CD4-positive, alpha-beta memory T cell (primary cell): ENCODE data around the gene RGS19. TPM values are rescaled to one million over a fixed set of nuclear protein-coding genes. Genes with fewer than 3 reads are reported as not detected.

Experiments used
- CTCF ChIA-PET: fragments of 350-600 bp; sonication (Branson Sonifier 250); formaldehyde crosslinking; loops from one replicate; lab custom pipeline; 2021; ENCODE audit warnings: inconsistent platforms; ENCODE audit not compliant: partially characterized antibody; lab: Charles Lee
- POLR2A ChIA-PET: fragments of 350-600 bp; sonication (Branson Sonifier 250); formaldehyde crosslinking; loops from one replicate; lab custom pipeline; 2021; ENCODE audit not compliant: partially characterized antibody; lab: Charles Lee
- DNase-seq, 5 donors: peaks; one replicate each; pipeline versions ENCODE4 v3.0.0 to v3.0.0-alpha.2; 2020 to 2022; ENCODE audit warnings: mixed read lengths in 1 of 5
- H3K27ac ChIP-seq: one replicate; pipeline ENCODE4 v1.7.0; 2013; ENCODE audit warnings: low read depth, low read length
- H3K27me3 ChIP-seq: 2 replicates; pipeline ENCODE4 v1.7.0; 2013; ENCODE audit warnings: mild to moderate bottlenecking, low read length, moderate library complexity; ENCODE audit not compliant: insufficient read depth
- H3K36me3 ChIP-seq: 2 replicates; pipeline ENCODE4 v1.7.0; 2013; ENCODE audit warnings: mild to moderate bottlenecking, low read length, moderate library complexity; ENCODE audit not compliant: insufficient read depth
- H3K4me1 ChIP-seq: 2 replicates; pipeline ENCODE4 v1.7.0; 2013; ENCODE audit warnings: mild to moderate bottlenecking, low read length, moderate library complexity; ENCODE audit not compliant: insufficient read depth
- H3K4me3 ChIP-seq, 2 donors: one replicate each; pipeline ENCODE4 v1.7.0; 2013; ENCODE audit warnings: low read length in 2 of 2, mild to moderate bottlenecking in 1 of 2
- H3K9me3 ChIP-seq, 2 donors: one replicate each; pipeline ENCODE4 v1.7.0; 2013; ENCODE audit warnings: low read length in 2 of 2, control low read depth in 1 of 2; ENCODE audit not compliant: control insufficient read depth in 1 of 2
- H3K27ac Mint-ChIP-seq, 7 donors: one replicate each; pipeline ENCODE4 v1.8.0; 2020 to 2021; ENCODE audit warnings: mixed read lengths in 7 of 7, mild to moderate bottlenecking in 6 of 7, inconsistent platforms in 3 of 7, moderate library complexity in 3 of 7
- H3K27me3 Mint-ChIP-seq, 2 donors: one replicate each; pipeline ENCODE4 v1.8.0; 2020 to 2021; ENCODE audit warnings: mixed read lengths in 2 of 2
- H3K36me3 Mint-ChIP-seq, 2 donors: one replicate each; pipeline ENCODE4 v1.8.0; 2020 to 2021; ENCODE audit warnings: mixed read lengths in 2 of 2, inconsistent platforms in 1 of 2, mild to moderate bottlenecking in 1 of 2
- H3K4me1 Mint-ChIP-seq, 4 donors: one replicate each; pipeline ENCODE4 v1.8.0; 2020 to 2021; ENCODE audit warnings: mixed read lengths in 4 of 4, mild to moderate bottlenecking in 1 of 4
- H3K4me3 Mint-ChIP-seq, 8 donors: one replicate each; pipeline ENCODE4 v1.8.0; 2020 to 2021; ENCODE audit warnings: mixed read lengths in 8 of 8, mild to moderate bottlenecking in 7 of 8, moderate library complexity in 6 of 8, inconsistent platforms in 3 of 8
- H3K9me3 Mint-ChIP-seq, 8 donors: one replicate each; pipeline ENCODE4 v1.8.0; 2020 to 2021; ENCODE audit warnings: mixed read lengths in 8 of 8, mild to moderate bottlenecking in 5 of 8, inconsistent platforms in 3 of 8, moderate library complexity in 1 of 8
- intact Hi-C: fragments of 100-400 bp; cut with micrococcal nuclease; formaldehyde crosslinking; loops from one replicate; pipeline ENCODE4 v1.15.1; 2023
- polyA plus RNA-seq, 2 donors: library from polyadenylated mRNA; unstranded; fragments of 300-500 nt; fragmentation: Illumina TruSeq; gene quantifications; one replicate each; pipeline ENCODE4 v1.2.3, GENCODE V29; 2021
- total RNA-seq, 2 experiments: library from RNA; stranded (reverse); gene quantifications; one replicate each; pipeline ENCODE4 v1.2.3, GENCODE V29; 2021

The RGS19 gene
- total and polyA plus RNA-seq, 4 experiments from 2014 or later: 35.0 to 116 (median 74.0) TPM

DNA sequence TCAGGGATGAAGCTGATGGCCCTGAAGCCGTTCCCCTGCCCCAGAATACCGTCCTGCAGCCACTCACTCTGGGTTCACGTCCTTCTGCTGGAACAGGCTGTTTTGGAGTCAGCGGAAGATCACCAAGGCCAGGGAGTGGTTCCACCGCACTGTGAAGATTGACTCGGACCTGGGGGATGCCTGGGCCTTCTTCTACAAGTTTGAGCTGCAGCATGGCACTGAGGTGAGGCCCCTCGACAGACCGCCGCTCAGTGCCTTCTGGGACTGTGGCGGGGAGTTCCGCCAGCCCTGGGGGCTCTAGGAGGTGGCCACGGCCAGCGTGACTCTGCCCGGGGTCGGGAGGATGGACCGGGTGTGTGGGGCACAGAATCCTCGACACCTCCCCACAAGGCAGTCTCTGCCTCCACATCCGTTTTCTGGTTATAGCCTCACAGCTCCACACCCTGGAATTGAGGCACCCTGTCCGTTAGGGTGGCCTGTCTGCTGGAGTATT is 47.5 kb downstream of the RGS19 start:
- H3K9me3 Mint-ChIP-seq: no peaks in the 10 kb centered on the region
- ChIA-PET CTCF (no interaction called here), POLR2A (no interaction called here)
- no peak overlapping the region for H3K27ac ChIP-seq
- peaks cover 49% of the 10 kb centered on the region for H3K36me3 ChIP-seq
- H3K9me3 ChIP-seq: no peaks in the 10 kb centered on the region
- intact Hi-C loops: no loop called here
- H3K4me3 ChIP-seq: no peak overlapping the region
- H3K36me3 Mint-ChIP-seq: peaks cover 48 to 57% of the 10 kb centered on the region in 2 donors
- no peak for DNase-seq
- peaks cover 9 to 33% (median 15%) of the 10 kb centered on the region in 4 donors for H3K4me1 Mint-ChIP-seq
- no peak overlapping the region for H3K4me3 Mint-ChIP-seq
- H3K27me3 Mint-ChIP-seq: no peaks in the 10 kb centered on the region
- H3K4me1 ChIP-seq: peaks cover 33% of the 10 kb centered on the region
- no peaks in the 10 kb centered on the region for H3K27me3 ChIP-seq
- H3K27ac Mint-ChIP-seq: no peak overlapping the region

- Mint-ChIP-seq H3K36me3 (peaks cover 55 to 65% of the 10 kb centered on the region in 2 donors), H3K27ac (peak overlapping the region in 1 of 7 donors; percentile 36), H3K9me3 (no peaks in the 10 kb centered on the region), H3K4me1 (peaks cover 9 to 20% (median 15%) of the 10 kb centered on the region in 4 donors), H3K27me3 (no peaks in the 10 kb centered on the region), H3K4me3 (no peak overlapping the region)
- H3K27me3 ChIP-seq: no peaks in the 10 kb centered on the region
- ChIA-PET CTCF (no interaction called here), POLR2A (no interaction called here)
- no peak overlapping the region for H3K27ac ChIP-seq
- no peak overlapping the region for H3K4me3 ChIP-seq
- intact Hi-C loops: no loop called here
- no peak for DNase-seq
- H3K36me3 ChIP-seq: peaks cover 59% of the 10 kb centered on the region
- H3K4me1 ChIP-seq: peaks cover 20% of the 10 kb centered on the region
- no peaks in the 10 kb centered on the region for H3K9me3 ChIP-seq
Measured at GRCh38 chr20:64030371-64031134, 48.8 kb downstream of the RGS19 start.

DNA sequence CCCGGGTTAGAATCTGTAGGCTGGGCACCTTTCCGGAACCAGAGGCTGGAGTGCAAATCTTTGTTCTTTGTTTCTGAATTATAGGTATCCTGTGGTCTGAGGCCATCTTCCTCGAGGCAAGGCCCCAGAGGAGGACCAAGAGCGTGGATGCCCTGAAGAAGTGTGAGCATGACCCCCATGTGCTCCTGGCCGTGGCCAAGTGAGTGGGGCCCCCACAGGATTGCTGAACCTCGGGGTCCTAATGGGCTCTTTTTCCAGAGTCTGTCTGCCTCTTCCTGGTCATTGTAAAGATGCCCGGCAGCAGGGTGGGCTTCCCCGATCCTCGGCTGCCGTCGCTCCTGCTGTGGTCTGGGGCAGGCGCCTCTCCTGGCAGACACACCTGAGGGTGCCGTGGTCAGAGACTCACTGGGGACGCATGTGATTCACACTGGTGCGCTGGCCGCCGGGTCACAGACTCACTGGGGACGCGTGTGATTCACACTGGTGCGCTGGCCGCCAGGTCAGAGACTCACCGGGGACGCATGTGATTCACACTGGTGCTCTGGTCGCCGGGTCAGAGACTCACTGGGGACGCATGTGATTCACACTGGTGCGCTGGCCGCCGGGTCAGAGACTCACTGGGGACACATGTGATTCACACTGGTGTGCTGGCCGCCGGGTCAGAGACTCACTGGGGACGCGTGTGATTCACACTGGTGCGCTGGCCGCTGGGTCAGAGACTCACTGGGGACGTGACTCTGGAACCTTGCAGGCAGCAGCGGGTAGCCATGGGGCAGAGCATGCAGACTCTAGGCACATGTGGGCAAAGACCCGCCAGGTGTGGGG is 49.8 kb downstream of the RGS19 start:
- H3K9me3 Mint-ChIP-seq: no peaks in the 10 kb centered on the region
- intact Hi-C loops: no loop called here
- H3K36me3 ChIP-seq: peaks cover 69% of the 10 kb centered on the region
- no peaks in the 10 kb centered on the region for H3K27me3 Mint-ChIP-seq
- no peak overlapping the region for H3K27ac ChIP-seq
- no peak for DNase-seq
- no peaks in the 10 kb centered on the region for H3K27me3 ChIP-seq
- H3K4me3 Mint-ChIP-seq: peak overlapping the region in 1 of 8 donors; percentile 20
- POLR2A ChIA-PET: no interaction called here
- no peak overlapping the region for H3K4me3 ChIP-seq
- H3K36me3 Mint-ChIP-seq: peaks cover 60 to 70% of the 10 kb centered on the region in 2 donors
- peaks cover 9% of the 10 kb centered on the region for H3K4me1 ChIP-seq
- H3K9me3 ChIP-seq: no peaks in the 10 kb centered on the region
- CTCF ChIA-PET: no interaction called here
- H3K27ac Mint-ChIP-seq: no peak overlapping the region
- H3K4me1 Mint-ChIP-seq: peaks cover 2 to 10% (median 7%) of the 10 kb centered on the region in 4 donors

DNA sequence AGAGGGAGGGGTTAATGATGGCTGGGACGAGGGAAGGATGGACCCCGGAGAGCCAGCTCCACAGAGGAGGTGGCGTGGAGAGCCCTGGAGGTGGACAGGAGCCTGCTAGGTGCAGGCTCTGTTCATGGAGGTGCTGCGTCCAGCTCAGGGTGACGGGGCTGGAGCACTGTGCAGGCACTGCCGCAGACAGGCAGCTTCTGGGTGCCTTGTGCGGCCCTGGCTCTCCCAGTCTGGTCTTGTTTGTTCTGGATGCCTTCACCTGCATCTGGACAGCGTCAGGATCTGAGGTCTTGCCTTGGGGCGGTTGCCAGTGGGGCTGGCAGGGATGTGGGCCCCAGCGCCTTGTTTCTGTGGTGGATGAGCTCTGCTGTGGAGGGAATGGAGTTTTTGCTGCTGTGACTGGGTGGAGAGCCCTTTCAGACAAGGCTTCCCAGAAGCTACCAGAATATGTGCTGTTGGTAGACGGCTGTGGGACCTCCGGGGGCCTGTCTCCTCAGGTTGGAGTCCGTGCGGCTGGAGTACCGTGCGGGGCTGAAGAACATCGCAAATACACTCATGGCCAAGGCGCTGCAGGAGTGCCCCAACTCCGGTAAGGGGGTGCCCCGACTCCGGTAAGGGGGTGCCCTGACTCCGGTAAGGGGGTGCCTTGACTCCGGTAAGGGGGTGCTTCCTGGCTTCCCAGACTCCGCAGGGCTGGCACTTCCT is 51.2 kb downstream of the RGS19 start:
- DNase-seq: no peak
- Histone ChIP-seq H3K27me3 (no peaks in the 10 kb centered on the region), H3K36me3 (peaks cover 83% of the 10 kb centered on the region), H3K9me3 (no peaks in the 10 kb centered on the region), H3K4me1 (no peaks in the 10 kb centered on the region), H3K4me3 (no peak overlapping the region), H3K27ac (no peak overlapping the region)
- H3K4me3 Mint-ChIP-seq: no peak overlapping the region
- H3K4me1 Mint-ChIP-seq: no peaks in the 10 kb centered on the region
- H3K36me3 Mint-ChIP-seq: peaks cover 73 to 77% of the 10 kb centered on the region in 2 donors
- intact Hi-C loops: no loop called here
- H3K9me3 Mint-ChIP-seq: peaks cover 0 to 2% (median 0%) of the 10 kb centered on the region in 8 donors
- peak overlapping the region in 2 of 7 donors; percentile 5 to 35 for H3K27ac Mint-ChIP-seq
- ChIA-PET CTCF (interaction anchor here (2.1 kb wide), 1 partner anchor 10 kb away, joined by 11 read pairs; no protein-coding TSS in a partner anchor), POLR2A (interaction anchor here (1.2 to 3.0 kb wide), 3 partner anchors 10 to 47 kb away, joined by 3 to 11 read pairs (median 4); partner anchors contain the start of gene PRPF6)
- H3K27me3 Mint-ChIP-seq: no peaks in the 10 kb centered on the region

DNA sequence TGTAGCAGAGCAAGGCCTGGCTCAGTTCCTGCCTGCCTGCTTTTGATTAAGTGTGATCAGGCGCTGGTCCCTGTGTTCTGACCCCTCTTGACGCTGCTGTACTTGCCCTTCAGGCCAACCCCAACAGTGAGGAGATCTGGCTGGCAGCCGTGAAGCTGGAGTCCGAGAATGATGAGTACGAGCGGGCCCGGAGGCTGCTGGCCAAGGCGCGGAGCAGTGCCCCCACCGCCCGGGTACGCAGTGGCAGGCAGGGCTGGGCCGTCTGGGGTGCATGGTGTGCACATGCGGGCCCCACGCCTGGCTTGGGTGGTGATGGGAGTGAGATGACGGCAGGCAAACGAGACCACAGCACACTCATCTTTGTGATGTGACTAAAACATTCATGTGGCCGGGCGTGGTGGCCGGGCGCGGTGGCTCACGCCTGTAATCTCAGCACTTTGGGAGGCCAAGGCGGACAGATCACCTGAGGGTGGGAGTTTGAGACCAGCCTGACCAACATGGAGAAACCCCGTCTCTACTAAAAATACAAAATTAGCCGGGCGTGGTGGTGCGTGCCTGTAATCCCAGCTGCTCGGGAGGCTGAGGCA is 53.4 kb downstream of the RGS19 start:
- CTCF ChIA-PET: interaction anchor here (1.0 to 2.1 kb wide), 2 partner anchors 13 to 46 kb away, joined by 4 to 11 read pairs; partner anchors contain the start of gene PRPF6
- no peak for DNase-seq
- H3K9me3 ChIP-seq: no peaks in the 10 kb centered on the region
- no peaks in the 10 kb centered on the region for H3K27me3 ChIP-seq
- H3K4me1 ChIP-seq: no peaks in the 10 kb centered on the region
- H3K36me3 ChIP-seq: peaks cover 87% of the 10 kb centered on the region
- no peak overlapping the region for H3K4me3 ChIP-seq
- intact Hi-C loops: no loop called here
- Mint-ChIP-seq H3K4me3 (no peak overlapping the region), H3K27me3 (no peaks in the 10 kb centered on the region), H3K36me3 (peaks cover 76 to 81% of the 10 kb centered on the region in 2 donors), H3K9me3 (peaks cover 0 to 2% (median 0%) of the 10 kb centered on the region in 8 donors), H3K4me1 (peaks cover 0 to 4% (median 0%) of the 10 kb centered on the region in 4 donors), H3K27ac (peak overlapping the region in 1 of 7 donors; percentile 7)
- no peak overlapping the region for H3K27ac ChIP-seq
- POLR2A ChIA-PET: interaction anchor here (1.1 to 3.0 kb wide), 2 partner anchors 13 to 41 kb away, joined by 3 to 11 read pairs; no protein-coding TSS in a partner anchor

- H3K27me3 ChIP-seq: no peaks in the 10 kb centered on the region
- H3K36me3 ChIP-seq: peaks cover 83% of the 10 kb centered on the region
- Mint-ChIP-seq H3K27ac (peak overlapping the region in 1 of 7 donors; percentile 7), H3K4me3 (no peak overlapping the region), H3K27me3 (no peaks in the 10 kb centered on the region), H3K36me3 (peaks cover 71 to 74% of the 10 kb centered on the region in 2 donors), H3K4me1 (peaks cover 0 to 4% (median 0%) of the 10 kb centered on the region in 4 donors), H3K9me3 (peaks cover 0 to 2% (median 0%) of the 10 kb centered on the region in 8 donors)
- H3K4me1 ChIP-seq: no peaks in the 10 kb centered on the region
- POLR2A ChIA-PET: no interaction called here
- H3K9me3 ChIP-seq: no peaks in the 10 kb centered on the region
- H3K27ac ChIP-seq: no peak overlapping the region
- DNase-seq: no peak
- CTCF ChIA-PET: interaction anchor here (0.7 kb wide), 1 partner anchor 14 kb away, joined by 3 read pairs; no protein-coding TSS in a partner anchor
- intact Hi-C loops: no loop called here
- H3K4me3 ChIP-seq: no peak overlapping the region
Measured at GRCh38 chr20:64025101-64025825, 54.1 kb downstream of the RGS19 start.
